NCI-H2196 treated with DMSO at 0.1 percent for 48 hours (cell line): ENCODE results near the gene DENND4A.

Experiments
- DNase-seq: peaks from one replicate; lab custom pipeline; 2025; ENCODE audit not compliant: unreplicated experiment; lab: John Stamatoyannopoulos, UW

Gene DENND4A

DNA sequence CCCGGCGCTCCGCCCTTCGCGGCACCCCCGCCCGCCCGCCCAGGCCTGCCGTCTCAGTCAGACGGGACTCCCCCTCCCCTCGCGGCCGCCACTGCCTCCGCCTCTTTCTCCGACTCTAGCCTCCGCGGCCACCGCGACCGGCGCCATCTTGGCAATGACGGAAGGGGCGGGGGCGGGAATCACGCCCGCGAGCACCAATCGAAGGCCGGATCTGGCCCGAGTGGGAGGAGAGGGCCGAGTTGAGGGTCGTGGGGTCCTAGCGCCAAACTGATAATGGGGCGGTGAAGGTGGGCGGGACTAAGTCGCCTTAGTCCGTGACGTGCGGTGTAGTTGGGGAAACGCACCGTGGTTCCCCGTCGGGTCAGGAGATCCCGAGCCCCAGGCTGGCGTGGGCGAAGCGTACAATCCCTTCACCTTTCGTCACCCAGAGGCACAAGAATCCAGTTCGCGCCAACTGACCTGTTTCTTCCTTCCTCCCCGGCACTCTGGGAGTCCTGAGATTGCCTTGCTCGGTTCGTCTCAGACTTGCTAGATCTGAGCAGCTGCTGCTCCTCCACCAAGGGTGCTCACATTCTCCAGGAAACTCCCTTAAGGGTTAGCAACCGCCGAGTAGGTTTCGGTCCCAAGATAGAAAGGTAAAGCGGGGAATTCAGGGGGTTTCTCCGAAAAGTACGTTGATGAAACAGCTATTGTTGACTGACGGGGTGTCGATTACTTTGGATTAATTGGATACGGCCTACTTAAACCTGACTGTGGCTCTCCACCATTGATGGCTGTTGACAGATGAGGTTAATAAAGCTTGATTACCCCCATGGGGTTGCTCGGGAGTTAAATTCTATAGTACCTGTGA lies at the start of gene DENND4A:
Gene DENND4A, minus strand, starts transcription at position 156 of the 850 bp plus-strand sequence. CDS start 35,843 bp downstream, outside the sequence.
- DNase-seq: peak; percentile 89

DNA sequence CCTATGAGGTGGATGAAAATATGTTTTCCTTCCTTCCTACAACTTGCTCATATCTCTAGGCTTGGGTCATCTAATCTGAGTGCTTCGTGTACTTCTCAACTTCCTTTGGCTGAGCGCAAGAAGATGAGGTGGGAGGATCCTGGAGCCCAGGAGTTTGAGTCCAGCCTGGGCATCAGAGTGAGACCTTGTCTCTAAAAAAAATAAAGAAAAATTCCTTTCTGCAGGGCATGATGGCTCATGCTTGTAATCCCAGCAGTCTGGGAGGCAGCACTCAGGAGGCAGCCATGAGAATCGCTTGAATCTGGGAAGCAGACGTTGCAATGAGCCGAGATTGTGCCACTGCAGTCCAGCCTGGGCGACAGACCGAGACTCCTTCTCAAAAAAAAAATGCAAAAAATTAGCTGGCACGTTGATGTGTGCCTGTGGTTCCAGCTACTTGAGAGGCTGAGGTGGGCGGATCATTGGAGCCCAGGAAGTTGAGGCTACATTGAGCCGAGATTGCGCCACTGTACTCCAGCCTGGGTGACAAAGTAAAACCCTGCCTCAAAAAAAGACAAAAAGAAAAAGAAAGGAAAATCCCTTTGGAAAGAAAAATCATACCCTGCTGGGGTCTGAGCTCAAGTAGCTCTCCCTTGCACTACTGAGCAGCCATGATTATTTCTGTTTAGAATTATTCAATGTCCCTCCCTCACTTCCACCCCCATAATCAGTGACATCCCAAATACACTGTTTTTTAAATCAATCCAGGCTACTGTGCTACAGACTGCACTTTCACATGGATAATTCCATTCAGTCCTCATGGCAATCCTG lies 49.2 kb upstream of the DENND4A start:
- DNase-seq: no peak

DNA sequence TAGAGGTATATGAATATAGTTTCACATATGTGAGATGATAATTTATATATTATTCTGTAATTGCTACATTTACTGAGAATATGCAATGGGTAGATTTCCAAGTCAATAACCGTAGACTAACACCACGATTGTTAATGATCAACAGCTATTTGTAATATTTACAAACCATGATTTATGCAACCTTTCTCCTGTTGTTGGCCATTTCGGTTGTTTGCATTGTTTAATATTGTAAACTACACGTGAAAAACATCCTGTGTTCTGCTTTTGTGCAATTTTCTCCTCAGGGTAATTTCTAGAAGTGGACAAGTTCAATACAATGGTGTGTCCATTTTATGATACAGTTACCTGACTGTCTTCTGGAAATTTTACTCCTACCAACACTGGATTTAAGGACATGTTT lies 47.9 kb upstream of the DENND4A start:
- DNase-seq: no peak

DNA sequence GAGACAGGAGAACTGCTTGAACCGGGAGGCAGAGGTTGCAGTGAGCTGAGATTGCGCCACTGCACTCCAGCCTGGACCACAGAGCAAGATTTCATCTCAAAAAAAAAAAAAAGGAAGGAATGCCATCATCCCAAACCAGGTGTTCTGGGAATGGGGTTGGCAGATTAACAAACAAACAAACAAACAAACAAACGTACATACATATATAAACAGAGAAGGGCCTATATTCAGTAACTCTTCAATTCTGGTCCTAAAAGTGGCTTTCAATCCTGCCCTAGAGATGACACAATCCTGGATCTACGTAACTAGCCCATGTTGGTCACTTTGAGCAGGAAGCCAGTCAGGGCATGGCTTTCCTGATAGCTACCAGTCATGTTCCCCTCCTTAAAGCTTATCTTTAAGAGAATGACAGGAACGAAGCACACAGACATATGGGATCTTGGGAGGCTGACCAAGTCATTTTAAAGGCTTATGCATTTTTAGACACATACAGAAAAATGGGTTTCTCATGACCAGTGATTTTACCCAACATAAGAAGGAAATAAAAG lies 47.3 kb upstream of the DENND4A start:
- no peak for DNase-seq

DNA sequence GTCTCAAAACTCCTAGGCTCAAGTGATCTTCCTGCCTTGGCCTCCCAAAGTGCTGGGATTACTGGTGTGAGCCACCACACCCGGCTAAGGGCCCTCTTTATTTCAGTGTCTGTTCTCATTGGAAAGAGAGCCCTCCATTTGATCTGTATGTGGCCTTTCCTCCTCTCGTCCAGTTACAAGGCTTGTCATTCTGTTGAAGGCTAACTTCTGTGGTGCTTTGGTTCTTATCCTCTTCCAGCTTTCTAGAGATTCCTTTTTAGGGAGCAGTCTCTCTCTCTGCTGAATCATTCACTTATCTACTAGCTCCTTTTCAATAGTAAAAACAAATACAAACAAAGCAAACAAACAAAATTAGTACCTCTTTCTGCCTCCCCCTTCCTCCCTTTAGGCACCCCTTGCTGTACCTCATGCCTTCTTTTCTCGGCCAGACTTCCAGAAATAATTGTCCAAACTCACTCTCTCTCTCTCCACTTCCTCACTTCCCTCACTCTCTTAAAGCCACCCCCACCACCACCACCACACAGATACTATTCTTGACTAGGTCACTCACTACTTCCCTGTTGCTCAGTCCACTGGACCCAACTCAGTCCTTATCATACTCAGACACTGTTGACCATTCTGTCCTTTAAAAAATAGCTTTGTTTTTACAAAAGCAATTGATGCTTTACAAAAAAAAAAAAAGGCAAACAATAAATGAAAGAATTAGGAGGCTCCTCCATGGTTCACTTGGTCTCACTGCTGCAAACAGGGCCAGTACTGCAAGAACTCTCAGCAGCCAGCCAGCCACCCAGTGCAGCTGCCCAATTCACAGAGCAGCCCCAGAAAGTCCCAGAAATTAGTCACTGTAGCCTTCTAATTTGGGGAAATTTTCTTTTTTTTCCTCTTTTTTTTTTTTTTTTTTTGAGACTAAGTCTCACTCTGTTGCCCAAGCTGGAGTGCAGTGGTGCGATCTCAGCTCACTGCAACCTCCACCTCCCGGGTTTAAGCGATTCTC lies 45.5 kb upstream of the DENND4A start:
- no peak for DNase-seq

DNA sequence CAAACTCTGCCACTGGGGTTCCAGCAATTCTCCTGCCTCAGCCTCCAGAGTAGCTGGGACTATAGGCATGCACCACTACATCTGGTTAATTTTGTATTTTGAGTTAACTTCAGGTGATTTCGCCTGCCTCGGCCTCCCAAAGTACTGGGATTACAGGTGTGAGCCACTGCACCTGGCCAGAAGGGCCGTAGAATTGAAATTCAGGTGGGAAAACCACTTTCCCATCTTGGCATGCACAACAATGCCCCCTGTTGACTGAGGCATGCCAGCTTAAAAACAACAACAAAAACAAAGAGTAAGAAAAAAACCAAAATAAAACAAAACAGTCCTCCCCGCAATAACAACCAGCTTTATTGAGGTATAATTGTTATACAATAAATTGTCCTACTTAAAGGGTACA lies 44.6 kb upstream of the DENND4A start:
- no peak for DNase-seq

DNA sequence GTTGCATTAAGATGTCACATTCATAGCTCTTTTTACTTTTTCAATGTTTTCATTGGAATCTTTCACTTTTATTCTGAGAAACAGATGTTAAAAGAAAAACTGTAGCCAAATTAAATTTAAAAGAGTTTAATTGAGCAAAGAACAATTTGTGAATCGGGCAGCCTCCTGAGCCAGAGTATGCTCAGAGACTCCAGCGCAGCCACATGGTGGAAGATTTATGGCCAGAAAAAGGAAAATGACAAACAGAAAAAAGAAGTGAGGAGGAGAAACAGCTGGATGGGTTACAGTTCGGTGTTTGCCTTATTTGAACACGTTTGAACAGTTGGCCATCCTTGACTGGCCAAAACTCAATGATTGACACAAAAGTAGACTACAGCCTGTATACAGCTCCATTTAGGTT lies 43.4 kb upstream of the DENND4A start:
- no peak for DNase-seq

DNA sequence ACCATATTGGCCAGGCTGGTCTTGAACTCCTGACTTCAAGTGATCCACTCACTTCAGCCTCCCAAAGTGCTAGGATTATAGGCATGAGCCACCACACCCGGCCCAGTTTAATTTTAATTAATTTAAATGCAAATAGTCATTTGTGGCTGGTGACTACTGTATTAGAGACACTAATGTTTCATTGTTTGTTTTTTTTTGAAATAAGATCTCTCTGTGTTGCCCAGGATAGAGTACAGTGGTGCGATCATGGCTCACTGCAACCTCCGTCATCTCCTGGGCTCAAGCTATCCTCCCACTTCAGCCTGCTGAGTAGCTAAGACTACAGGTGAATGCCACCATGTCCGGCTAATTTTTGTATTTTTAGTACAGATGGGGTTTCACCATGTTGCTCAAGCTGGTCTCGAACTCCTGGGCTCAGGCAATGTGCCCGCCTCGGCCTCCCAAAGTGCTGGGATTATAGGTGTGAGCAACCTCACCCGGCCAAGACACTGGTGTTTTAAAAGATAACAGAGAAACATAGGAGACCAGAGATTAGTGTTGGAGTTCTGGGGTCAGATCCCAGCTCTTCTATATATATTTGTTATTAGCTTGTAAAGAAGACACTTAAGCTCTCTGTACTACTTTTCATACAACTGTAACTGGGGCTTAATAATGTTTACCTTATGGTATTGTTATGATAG lies 42.6 kb upstream of the DENND4A start:
- DNase-seq: no peak

DNA sequence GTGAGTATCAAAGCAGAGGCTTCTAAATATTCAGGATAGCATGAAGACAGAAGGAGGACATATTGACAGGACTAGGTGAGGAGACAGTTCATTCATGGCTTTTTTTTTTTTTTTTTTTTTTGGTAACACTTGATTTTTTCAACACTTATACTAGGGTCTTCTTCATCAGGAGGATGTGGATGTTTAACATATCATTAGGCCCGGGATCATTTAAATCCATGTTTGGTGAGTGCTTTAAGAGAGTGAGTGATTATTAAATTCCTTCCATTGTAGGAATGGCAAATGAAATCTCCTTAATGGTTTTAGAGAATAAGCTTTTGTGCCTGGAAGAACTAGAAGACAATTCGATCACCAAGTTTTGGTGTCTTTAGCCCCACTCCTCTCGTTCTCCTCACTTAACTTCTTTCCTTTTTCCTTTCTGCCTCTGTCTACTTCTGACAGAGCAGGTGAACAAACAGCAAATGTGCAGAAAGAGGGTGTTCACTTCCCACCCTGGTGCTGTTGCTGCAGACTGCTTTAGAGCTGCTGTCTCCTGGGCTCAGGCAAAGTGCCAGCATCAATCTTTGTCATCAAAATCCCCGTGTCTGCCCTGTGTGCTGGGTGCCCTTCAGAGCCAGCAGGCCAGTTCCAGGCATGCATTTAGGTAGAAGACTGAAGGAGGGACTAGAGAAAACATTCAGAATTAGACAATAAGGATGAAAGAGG lies 41.6 kb upstream of the DENND4A start:
- DNase-seq: no peak

DNA sequence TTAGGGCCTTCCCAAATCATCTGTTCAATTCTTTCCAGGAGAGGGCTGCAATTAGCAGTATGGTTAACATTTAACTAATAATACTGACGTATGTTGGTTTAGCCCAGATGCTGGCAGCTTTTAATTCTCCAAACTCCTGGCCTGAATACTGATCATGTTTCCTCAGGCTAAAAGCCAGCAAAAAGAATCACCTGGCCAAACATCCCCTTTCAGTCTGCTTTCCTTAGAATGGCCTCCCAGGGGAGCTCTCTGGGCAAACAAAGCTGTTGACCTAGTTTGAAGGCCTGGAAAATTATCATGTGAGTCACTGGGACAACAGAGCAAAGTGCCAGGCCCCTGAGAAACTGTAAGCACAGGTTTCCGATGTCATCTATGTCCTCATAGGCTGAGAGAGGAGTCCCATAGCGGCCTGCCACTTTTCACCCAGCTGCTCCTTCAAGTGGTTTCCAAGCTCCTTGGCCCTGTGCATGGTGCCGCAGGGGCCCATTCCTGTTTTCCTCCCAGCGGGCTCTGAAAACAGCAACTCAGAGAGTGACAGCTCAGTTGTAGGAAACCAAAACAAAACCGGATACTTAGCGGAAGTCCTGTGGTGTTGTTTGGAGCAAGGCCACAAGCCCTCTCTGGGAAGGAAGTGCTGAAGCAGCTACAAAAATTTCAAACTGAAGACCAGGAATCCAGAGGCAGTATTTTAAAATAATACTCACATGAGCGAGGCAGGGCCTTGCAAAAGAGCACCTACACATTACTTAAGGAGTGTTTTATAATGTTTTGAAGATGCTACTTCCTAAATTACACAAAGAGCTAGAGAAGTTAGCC lies 40.7 kb upstream of the DENND4A start:
- DNase-seq: peak; percentile 93

DNA sequence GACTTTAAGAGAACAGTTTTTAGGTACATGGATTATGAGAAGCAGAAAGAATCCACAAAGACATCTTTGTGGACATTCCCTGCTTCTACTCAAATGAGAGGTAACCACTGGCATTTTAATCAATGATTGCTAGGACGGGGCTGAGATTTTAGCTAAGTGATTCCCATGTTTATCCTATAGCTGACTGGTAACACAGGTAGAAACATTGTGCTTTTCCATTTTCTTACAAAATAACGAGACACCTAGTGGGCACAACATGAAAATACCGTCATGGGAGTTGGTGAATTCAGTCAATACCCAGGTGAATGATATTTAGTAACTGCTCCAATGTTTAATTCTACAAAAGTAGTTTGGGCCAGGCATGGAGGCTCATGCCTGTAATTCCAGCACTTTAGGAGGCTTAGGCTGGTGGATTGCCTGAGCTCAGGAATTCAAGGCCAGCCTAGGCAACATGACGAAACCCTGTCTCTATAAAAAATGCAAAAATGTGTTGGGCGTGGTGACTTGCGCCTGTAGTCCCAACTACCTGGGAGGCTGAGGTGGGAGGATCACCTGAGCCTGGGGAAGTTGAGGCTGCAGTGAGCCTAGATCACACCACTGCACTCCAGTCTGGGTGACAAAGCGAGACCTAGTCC lies 37.2 kb upstream of the DENND4A start:
- DNase-seq: no peak

DNA sequence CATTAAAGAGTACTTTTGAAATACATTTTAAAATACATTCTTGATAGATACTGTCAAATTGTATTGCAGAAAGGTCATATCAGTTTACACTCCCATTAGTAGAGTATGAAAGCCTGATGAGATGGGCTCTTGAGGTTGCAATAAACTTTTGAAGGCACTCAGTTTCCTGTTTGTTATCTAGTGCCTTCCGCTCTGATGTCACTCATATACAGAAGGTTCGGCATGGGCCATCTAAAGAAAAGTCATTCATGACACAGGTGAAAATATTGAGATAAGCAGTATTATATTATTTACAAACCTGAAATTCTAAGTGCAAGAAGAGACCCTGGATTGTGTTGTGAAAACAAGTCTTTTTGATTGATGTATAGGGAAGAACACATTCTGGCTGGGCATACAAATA lies 36.5 kb upstream of the DENND4A start:
- DNase-seq: no peak

DNA sequence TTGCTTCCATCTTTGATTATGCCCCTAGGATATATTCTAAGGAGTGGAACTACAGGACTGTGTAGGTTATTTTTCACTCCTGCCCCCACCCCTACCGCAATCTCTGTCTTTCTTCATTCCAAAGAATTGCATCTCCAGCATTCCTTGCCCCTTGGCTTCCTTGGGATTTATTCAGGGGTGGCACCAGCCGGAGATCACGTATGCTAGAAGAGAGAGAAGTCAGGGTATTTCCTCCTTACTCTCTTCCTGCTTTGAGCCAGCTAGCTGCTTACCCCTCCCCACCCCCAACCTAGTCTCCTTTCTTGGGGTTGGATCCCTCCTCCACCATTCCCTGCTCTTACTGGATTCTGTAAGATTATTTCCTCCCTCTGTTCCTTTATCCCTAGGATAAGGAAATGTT lies 35.0 kb upstream of the DENND4A start:
- no peak for DNase-seq

DNA sequence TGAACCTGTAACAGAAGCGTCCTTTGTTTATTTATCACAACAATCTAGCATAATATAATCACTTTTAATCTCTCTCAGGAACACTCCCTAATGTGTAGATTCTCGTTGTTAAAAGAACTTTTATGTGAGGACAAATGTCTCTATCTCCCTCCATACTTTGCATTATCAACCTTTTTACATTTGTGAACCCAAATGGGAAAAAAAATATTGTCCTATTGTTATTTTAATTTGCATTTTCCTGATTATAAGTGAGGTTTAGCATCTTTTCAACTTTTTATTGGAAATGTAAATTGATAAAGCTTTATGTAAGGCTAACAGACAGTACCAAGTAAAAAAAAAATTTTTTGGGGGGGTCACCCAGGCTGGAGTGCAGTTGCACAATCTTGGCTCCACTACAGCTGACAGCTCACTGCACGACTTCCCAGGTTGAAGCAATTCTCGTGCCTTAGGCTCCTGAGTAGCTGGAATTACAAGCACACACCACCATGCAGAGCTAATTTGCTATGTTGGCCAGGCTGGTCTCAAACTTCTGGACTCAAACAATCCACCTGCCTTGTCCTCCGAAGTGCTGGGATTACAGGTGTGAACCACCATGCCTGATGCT lies 33.0 kb upstream of the DENND4A start:
- DNase-seq: no peak

DNA sequence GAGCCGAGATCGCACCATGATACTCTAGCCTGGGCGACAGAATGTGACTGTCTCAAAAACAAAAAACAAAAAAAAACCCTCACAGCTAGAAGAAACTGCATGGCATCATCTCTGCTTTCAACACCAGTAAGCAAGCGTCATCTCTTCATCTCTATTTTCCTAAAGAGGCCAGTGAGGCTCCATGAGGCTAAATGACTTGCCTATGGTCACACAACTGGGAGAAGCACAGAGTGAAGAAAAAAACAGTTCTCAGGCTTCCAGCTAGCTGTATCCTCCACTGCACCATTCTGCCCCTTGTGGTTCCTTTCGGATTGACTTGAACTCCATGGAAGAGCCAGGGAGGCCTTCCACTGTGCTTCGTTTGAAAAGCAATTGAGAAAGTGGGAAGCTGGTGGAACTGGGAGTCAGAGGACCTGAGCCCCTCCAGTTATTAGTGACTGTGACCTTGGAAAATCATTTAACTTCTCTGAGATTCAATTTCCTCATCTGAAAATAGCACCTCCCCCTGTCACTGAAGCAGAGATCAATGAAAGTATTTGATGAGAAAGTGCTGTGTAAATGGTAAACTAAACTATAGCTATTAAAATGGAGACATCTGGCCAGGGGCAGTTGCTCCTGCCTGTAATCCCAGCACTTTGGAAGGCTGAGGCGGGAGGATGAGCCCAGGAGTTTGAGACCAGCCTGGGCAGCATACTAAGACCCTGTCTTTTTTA lies 32.1 kb upstream of the DENND4A start:
- peak; percentile 17 for DNase-seq

DNA sequence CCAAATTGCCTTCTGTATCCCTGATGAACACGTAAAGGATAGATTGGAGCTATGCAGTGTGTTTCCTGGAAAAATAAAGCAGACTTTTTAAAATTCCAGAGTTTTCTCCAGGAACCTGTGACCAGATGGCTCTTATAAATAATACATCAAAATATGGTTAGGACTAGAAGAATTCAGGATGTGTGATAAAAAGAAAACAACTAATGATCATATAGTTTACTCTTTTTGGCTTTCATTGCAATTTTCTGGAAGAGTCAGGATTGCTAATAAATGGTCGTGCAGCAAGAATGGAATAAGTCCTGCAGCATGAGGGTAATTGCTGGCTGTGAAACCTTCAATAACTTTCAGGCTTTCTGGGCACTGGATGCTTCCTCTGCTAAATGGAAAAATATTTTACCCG lies 30.2 kb upstream of the DENND4A start:
- DNase-seq: no peak

DNA sequence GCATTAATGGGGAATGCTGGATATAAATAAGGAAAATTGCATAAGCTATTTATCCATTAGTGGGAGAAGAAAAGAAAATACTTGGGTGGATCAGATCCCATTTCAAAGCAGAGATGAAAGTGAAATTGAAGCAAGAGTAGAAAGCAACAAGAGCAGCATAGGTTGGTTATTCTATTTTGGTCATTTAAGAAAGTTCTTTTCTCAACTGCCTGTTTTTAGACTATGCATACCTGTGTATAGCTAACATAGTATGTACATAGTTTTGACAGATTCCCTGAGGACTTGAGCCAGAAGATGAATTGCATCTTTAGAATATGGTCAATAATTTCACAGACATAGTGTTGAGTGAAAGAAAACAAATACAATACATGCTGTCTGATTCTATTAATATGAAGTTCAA lies 29.0 kb upstream of the DENND4A start:
- DNase-seq: no peak
